GM12878 (cell line): Measurements from ENCODE around the gene CLDN6. TPM values are rescaled to one million over a fixed set of nuclear protein-coding genes. Genes with fewer than 3 reads are reported as not detected.
A peak's percentile ranks its signal among the peaks of the same experiment; 100 is the strongest.

Experiments used
- BHLHE40 ChIP-seq, 2 experiments: fragments of 450-650 bp in 1 of 2; IDR thresholded peaks; 2 replicates each; pipeline ENCODE4 v1.6.1; 2011 to 2017; ENCODE audit warnings: low read depth in 2 of 2, borderline replicate concordance in 1 of 2, improper control_type of control experiment in 1 of 2, low read length in 1 of 2, mild to moderate bottlenecking in 1 of 2
- CEBPB ChIP-seq, 2 experiments: fragments of 150-350 bp in 1 of 2; IDR thresholded peaks; 2 replicates each; pipeline ENCODE4 v1.6.1; 2012 to 2014; ENCODE audit warnings: low read depth in 2 of 2, low read length in 2 of 2, borderline replicate concordance in 1 of 2, inconsistent platforms in 1 of 2
- CREB1 ChIP-seq: IDR thresholded peaks from 2 replicates; pipeline ENCODE4 v1.6.1; 2012; ENCODE audit warnings: low read depth, mild to moderate bottlenecking, inconsistent platforms
- EED ChIP-seq: sonication (generic); IDR thresholded peaks from 2 replicates; pipeline ENCODE4 v1.6.1; 2016; ENCODE audit warnings: antibody characterized with exemption, low read depth
- EP300 ChIP-seq, 2 experiments: fragments of 150-350 bp in 1 of 2; IDR thresholded peaks; 2 replicates each; pipeline ENCODE4 v1.6.1; 2011 to 2012; ENCODE audit warnings: low read depth in 2 of 2, low read length in 2 of 2, borderline replicate concordance in 1 of 2, improper control_type of control experiment in 1 of 2, inconsistent platforms in 1 of 2; ENCODE audit not compliant: control insufficient read depth in 1 of 2
- IRF4 ChIP-seq: IDR thresholded peaks from 2 replicates; pipeline ENCODE4 v1.6.1; 2011; ENCODE audit warnings: low read depth, low read length
- MTA3 ChIP-seq: IDR thresholded peaks from 2 replicates; pipeline ENCODE4 v1.6.1; 2012; ENCODE audit warnings: low read length, inconsistent platforms, borderline replicate concordance
- POLR2AphosphoS5 ChIP-seq: IDR thresholded peaks from 2 replicates; pipeline ENCODE4 v1.6.1; 2011; ENCODE audit warnings: mild to moderate bottlenecking, low read length, inconsistent platforms
- RFX5 ChIP-seq: IDR thresholded peaks from 2 replicates; pipeline ENCODE4 v1.6.1; 2011; ENCODE audit warnings: low read depth, low read length, improper control_type of control experiment
- SKIL ChIP-seq: fragments of 450-650 bp; IDR thresholded peaks from 2 replicates; pipeline ENCODE4 v1.6.1; 2017; ENCODE audit warnings: mild to moderate bottlenecking, low read depth, inconsistent platforms; ENCODE audit not compliant: poor library complexity, severe bottlenecking
- SMAD5 ChIP-seq: IDR thresholded peaks from 2 replicates; pipeline ENCODE4 v1.6.1; 2016; ENCODE audit warnings: antibody characterized with exemption, low read depth
- SREBF2 ChIP-seq: IDR thresholded peaks from 2 replicates; pipeline ENCODE4 v1.6.1; 2012; ENCODE audit warnings: mild to moderate bottlenecking, low read length
- STAT3 ChIP-seq: IDR thresholded peaks from 2 replicates; pipeline ENCODE4 v1.6.1; 2011; ENCODE audit warnings: low read depth, low read length, improper control_type of control experiment
- ZBTB33 ChIP-seq: fragments of 450-650 bp; IDR thresholded peaks from 2 replicates; pipeline ENCODE4 v1.6.1; 2017; ENCODE audit warnings: mild to moderate bottlenecking
- ZBTB4 ChIP-seq: fragments of 450-650 bp; formaldehyde crosslinking; IDR thresholded peaks from 2 replicates; pipeline ENCODE4 v1.4.0; 2022; ENCODE audit warnings: mild to moderate bottlenecking, moderate library complexity
- ZBTB40 ChIP-seq: fragments of 450-650 bp; IDR thresholded peaks from 2 replicates; pipeline ENCODE4 v1.6.1; 2016; ENCODE audit warnings: mild to moderate bottlenecking, moderate library complexity, borderline replicate concordance
- ZNF24 ChIP-seq: fragments of 450-650 bp; IDR thresholded peaks from 2 replicates; pipeline ENCODE4 v1.6.1; 2017; ENCODE audit warnings: antibody characterized with exemption, mild to moderate bottlenecking
- polyA plus RNA-seq, 11 experiments: library from polyadenylated mRNA; depleted of rRNA in 4 of 11; unstranded in 6 of 11; stranded (reverse) in 5 of 11; fragments of >200 nt; fragmentation: Nextera tagmentation in 4 of 11; fragmentation: Illumina TruSeq in 1 of 11; extraction: Ambion mirVana in 4 of 11; extraction: Trizol in 1 of 11; gene quantifications; 1 replicate in 1 of 11; 2 replicates in 10 of 11; pipeline versions ENCODE4 v1.2.1 to v1.2.3, GENCODE V29; 2011 to 2016; ENCODE audit warnings: inconsistent platforms in 2 of 11, missing spikeins in 2 of 11, low read depth in 1 of 11
- total RNA-seq, 4 experiments: library from RNA; depleted of rRNA in 3 of 4; stranded (reverse); fragments of >200 nt in 3 of 4; fragmentation: Illumina TruSeq in 1 of 4; extraction: Trizol in 1 of 4; gene quantifications; 2 replicates each; pipeline versions ENCODE4 v1.2.1 to v1.2.3, GENCODE V29; 2013 to 2021

The CLDN6 gene
- total and polyA plus RNA-seq, 10 of the 15 experiments (the other 5 are each of a cell fraction or from before 2014, with no cell fraction given) = 0.15 to 0.26 (median 0.23) TPM; not detected in 7

GRCh38 chr16:2969545-2970521, 48.1 kb downstream of the CLDN6 start (continued):
- TF ChIP-seq EED = no peak
- no peak for TF ChIP-seq MTA3
- no peak for TF ChIP-seq ZBTB33
- TF ChIP-seq STAT3 = no peak
- TF ChIP-seq ZNF24 = no peak
- no peak for TF ChIP-seq RFX5
- TF ChIP-seq SMAD5 = no peak
- no peak for TF ChIP-seq ZBTB40
- 0 out of 2 replicates have a peak, but pooled peaks have one; percentile 18 for TF ChIP-seq CREB1
- TF ChIP-seq ZBTB4 (CRISPR knock-in tag) = no peak
- TF ChIP-seq EP300 (IDR thresholded peaks at IDR 0.05; ENCODE audit: borderline replicate concordance in 1 of 2, control insufficient read depth in 1 of 2, low read depth in 2 of 2, low read length in 2 of 2) = no peak
- TF ChIP-seq SKIL = no peak
- TF ChIP-seq IRF4 = no peak
- TF ChIP-seq BHLHE40 (IDR thresholded peaks at IDR 0.05; ENCODE audit: borderline replicate concordance in 1 of 2, low read depth in 2 of 2, low read length in 1 of 2) = peak in 1 of 2 experiments; percentile 27; a peak in 1 of 4 replicates
- TF ChIP-seq SREBF2 = no peak
- no peak for TF ChIP-seq CEBPB (IDR thresholded peaks at IDR 0.05; ENCODE audit: borderline replicate concordance in 1 of 2, low read depth in 2 of 2, low read length in 2 of 2)
- TF ChIP-seq POLR2AphosphoS5 = 0 out of 2 replicates have a peak, but pooled peaks have one; percentile 29
